ENCODE data around the gene ANKRD6. TPM values are rescaled to one million over a fixed set of nuclear protein-coding genes. Genes with fewer than 3 reads are reported as not detected.

ANKRD6 gene
- total RNA-seq, 1 donor from 2014 or later: 5.5 TPM

DNA sequence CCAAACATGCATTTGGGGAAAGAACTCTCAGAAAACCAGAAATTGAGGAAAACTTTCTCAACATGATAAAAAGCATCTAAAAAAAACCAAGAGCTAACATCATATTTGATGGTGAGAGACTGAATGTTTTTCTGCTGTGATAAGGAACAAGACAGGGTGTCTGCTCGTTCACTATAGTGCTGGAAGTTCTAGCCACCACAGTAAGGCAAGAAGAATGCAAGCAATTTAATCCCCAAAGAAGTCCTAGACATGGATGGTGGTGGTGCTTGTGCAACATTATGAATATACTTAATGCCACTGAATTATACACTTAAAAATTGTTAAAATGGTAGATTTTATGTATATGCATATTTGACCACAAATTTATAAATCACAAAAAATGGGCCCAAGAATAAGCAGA, 152.2 kb downstream of the ANKRD6 start:
- Mint-ChIP-seq H3K4me1 (ENCODE audit: unreplicated experiment) (no peaks in the 10 kb centered on the region), H3K27ac (ENCODE audit: unreplicated experiment) (no peak overlapping the region), H3K4me3 (ENCODE audit: unreplicated experiment) (no peak overlapping the region), H3K36me3 (ENCODE audit: unreplicated experiment) (no peaks in the 10 kb centered on the region), H3K9me3 (ENCODE audit: unreplicated experiment) (no peaks in the 10 kb centered on the region), H3K27me3 (ENCODE audit: unreplicated experiment) (no peaks in the 10 kb centered on the region)
- no peak for DNase-seq (ENCODE audit: extremely low spot score, unreplicated experiment)
- TF ChIP-seq, protein P1, sequence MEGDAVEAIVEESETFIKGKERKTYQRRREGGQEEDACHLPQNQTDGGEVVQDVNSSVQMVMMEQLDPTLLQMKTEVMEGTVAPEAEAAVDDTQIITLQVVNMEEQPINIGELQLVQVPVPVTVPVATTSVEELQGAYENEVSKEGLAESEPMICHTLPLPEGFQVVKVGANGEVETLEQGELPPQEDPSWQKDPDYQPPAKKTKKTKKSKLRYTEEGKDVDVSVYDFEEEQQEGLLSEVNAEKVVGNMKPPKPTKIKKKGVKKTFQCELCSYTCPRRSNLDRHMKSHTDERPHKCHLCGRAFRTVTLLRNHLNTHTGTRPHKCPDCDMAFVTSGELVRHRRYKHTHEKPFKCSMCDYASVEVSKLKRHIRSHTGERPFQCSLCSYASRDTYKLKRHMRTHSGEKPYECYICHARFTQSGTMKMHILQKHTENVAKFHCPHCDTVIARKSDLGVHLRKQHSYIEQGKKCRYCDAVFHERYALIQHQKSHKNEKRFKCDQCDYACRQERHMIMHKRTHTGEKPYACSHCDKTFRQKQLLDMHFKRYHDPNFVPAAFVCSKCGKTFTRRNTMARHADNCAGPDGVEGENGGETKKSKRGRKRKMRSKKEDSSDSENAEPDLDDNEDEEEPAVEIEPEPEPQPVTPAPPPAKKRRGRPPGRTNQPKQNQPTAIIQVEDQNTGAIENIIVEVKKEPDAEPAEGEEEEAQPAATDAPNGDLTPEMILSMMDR (IDR thresholded peaks at IDR 0.05): no peak

DNA sequence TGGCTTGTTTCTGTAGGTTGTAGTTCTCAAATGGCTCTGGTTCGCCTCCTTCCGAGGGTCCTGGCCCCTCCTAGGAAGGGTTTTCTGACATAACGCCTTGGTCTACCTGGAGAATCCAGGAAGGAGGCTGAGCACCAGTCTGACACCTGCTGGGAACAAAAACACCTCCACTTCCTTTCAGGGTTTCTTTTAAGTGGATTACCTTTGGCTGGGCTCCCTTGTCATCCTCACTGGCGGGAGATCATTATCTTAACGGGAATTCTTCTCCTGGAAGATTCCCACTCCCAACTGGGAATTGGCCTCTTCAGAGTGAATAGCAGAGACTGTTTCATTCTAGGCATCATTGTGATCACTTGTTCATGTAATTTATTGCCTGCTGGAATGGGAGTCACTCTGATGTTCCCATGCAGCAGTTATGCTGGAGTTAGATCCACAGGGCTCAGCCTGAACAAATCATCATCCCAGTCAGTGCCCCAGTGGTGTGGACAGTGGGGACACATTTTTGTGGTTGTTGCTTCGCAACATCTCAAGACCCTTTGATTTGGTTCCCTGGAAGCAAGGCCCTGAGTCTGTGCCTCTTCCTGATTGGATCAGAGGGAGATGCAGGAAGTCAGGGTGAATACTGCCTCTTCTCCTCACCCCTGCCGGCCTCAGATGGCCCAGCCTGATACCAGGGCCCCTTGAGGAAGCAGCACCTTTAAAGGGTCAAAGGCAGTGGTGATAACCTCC, 156.5 kb downstream of the ANKRD6 start:
- no peak for DNase-seq (ENCODE audit: extremely low spot score, unreplicated experiment)
- H3K27ac Mint-ChIP-seq (ENCODE audit: unreplicated experiment): no peak overlapping the region
- no peak overlapping the region for H3K4me3 Mint-ChIP-seq (ENCODE audit: unreplicated experiment)
- H3K27me3 Mint-ChIP-seq (ENCODE audit: unreplicated experiment): no peaks in the 10 kb centered on the region
- H3K4me1 Mint-ChIP-seq (ENCODE audit: unreplicated experiment): no peaks in the 10 kb centered on the region
- TF ChIP-seq, protein P1 (IDR thresholded peaks at IDR 0.05): no peak
- no peaks in the 10 kb centered on the region for H3K9me3 Mint-ChIP-seq (ENCODE audit: unreplicated experiment)
- no peaks in the 10 kb centered on the region for H3K36me3 Mint-ChIP-seq (ENCODE audit: unreplicated experiment)

DNA sequence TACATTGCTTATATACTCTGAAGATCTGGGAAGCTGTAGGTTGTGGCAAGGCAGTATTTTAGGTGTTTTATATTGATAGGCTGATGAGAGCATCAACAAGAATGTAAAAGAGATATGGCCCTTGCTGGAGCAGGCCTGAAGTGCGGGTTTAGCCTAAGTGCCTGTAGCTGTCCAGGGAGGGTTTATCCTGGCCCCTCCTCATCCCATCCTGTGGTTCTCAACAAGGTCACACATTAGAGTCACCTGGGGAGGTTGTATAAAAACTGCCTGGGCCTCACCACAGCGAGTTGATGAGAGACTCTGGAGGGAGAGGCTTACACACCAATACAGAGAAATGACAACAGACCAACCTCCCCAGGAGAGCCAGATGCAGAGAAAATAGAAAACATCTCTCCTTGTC, 157.2 kb downstream of the ANKRD6 start:
- no peak overlapping the region for H3K27ac Mint-ChIP-seq (ENCODE audit: unreplicated experiment)

DNA sequence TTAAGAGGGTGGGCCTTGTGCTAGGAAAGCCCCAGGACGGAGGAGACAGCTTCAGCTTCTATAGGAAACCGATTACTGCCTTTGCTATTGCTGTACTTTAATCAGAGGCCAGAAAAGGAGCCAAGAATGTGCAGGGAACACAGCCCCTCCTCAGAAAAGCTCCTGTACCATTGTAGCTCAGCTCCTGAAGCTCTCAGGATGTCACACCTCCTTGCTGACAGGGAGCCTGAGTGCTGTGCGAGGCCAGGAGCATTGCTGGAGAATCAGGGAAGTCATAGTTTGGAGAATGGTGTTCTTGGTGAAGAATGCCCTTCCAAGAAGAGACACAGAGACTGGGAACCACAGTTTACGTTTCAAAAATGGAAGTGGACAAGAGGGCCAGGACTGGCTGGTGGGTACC, 158.8 kb downstream of the ANKRD6 start:
- Mint-ChIP-seq H3K27ac (ENCODE audit: unreplicated experiment) (no peak overlapping the region), H3K4me3 (ENCODE audit: unreplicated experiment) (no peak overlapping the region), H3K27me3 (ENCODE audit: unreplicated experiment) (no peaks in the 10 kb centered on the region), H3K9me3 (ENCODE audit: unreplicated experiment) (no peaks in the 10 kb centered on the region), H3K36me3 (ENCODE audit: unreplicated experiment) (no peaks in the 10 kb centered on the region), H3K4me1 (ENCODE audit: unreplicated experiment) (no peaks in the 10 kb centered on the region)
- TF ChIP-seq, protein P1 (IDR thresholded peaks at IDR 0.05): no peak
- no peak for DNase-seq (ENCODE audit: extremely low spot score, unreplicated experiment)

More for the DNA sequence above, 157.2 kb downstream of the ANKRD6 start:
- TF ChIP-seq, protein P1 (IDR thresholded peaks at IDR 0.05): no peak
- no peaks in the 10 kb centered on the region for H3K27me3 Mint-ChIP-seq (ENCODE audit: unreplicated experiment)
- no peaks in the 10 kb centered on the region for H3K4me1 Mint-ChIP-seq (ENCODE audit: unreplicated experiment)
- no peak overlapping the region for H3K4me3 Mint-ChIP-seq (ENCODE audit: unreplicated experiment)
- no peak for DNase-seq (ENCODE audit: extremely low spot score, unreplicated experiment)
- no peaks in the 10 kb centered on the region for H3K9me3 Mint-ChIP-seq (ENCODE audit: unreplicated experiment)
- H3K36me3 Mint-ChIP-seq (ENCODE audit: unreplicated experiment): no peaks in the 10 kb centered on the region

DNA sequence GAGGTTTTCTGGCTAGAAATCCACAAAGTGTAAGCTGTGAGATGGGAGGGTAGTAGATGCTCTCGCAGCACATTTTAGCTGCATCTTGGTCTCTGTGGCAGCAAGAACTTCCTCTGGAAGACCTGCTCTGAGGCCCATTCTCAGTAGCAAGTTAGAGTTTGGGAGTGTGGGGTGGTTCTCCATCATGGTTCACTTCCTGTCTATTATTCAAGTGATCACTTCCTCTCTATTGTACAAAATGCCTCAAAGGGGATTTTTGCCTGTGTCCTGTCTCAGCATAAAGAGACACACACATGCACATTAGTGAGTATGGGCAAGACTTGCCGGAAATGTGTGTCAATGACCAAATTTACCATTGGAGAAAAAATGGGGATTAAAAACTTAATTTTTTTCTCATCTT, 163.1 kb downstream of the ANKRD6 start:
- Mint-ChIP-seq H3K36me3 (ENCODE audit: unreplicated experiment) (no peaks in the 10 kb centered on the region), H3K4me3 (ENCODE audit: unreplicated experiment) (no peak overlapping the region), H3K9me3 (ENCODE audit: unreplicated experiment) (no peaks in the 10 kb centered on the region), H3K27me3 (ENCODE audit: unreplicated experiment) (no peaks in the 10 kb centered on the region), H3K4me1 (ENCODE audit: unreplicated experiment) (no peaks in the 10 kb centered on the region), H3K27ac (ENCODE audit: unreplicated experiment) (no peak overlapping the region)
- DNase-seq (ENCODE audit: extremely low spot score, unreplicated experiment): no peak
- TF ChIP-seq, protein P1 (IDR thresholded peaks at IDR 0.05): no peak
